Brain microvascular endothelial cell (primary cell): Measurements from ENCODE around the gene KCTD1.

Experiments used
- DNase-seq: peaks from one replicate; pipeline ENCODE4 v3.0.0-alpha.2; 2020
- H3K27ac ChIP-seq: fragments of 250-450 bp; sonication (Bioruptor Pico); 2 replicates; pipeline ENCODE4 v1.5.1; 2020; ENCODE audit warnings: mild to moderate bottlenecking, moderate library complexity
- H3K27me3 ChIP-seq: fragments of 250-450 bp; sonication (Bioruptor Pico); replicated peaks from 2 replicates; pipeline ENCODE4 v1.5.1; 2020; ENCODE audit warnings: mild to moderate bottlenecking
- H3K36me3 ChIP-seq: fragments of 250-450 bp; sonication (Bioruptor Pico); replicated peaks from 2 replicates; pipeline ENCODE4 v1.5.1; 2020; ENCODE audit warnings: mild to moderate bottlenecking
- H3K4me3 ChIP-seq: 2 replicates; pipeline ENCODE4 v1.5.1; 2011; ENCODE audit warnings: low read depth, mild to moderate bottlenecking, control low read depth, low read length, moderate library complexity
- CTCF ChIP-seq: IDR thresholded peaks from 2 replicates; pipeline ENCODE4 v1.5.1; 2011; ENCODE audit warnings: low read depth, mild to moderate bottlenecking, moderate library complexity, low read length, control low read depth, inconsistent platforms; ENCODE audit errors: missing control alignments
- in situ Hi-C: cut with HindIII; loops from 2 replicates; pipeline ENCODE4 v1.10.0; 2017; ENCODE audit warnings: low sequenced_read_pairs, low pct_ligation_motif_present

Gene KCTD1

GRCh38 chr18:26432651-26433424 is 115.5 kb downstream of the KCTD1 start:
- DNase-seq = no peak
- in situ Hi-C loops = no loop called here

GRCh38 chr18:26429535-26430226 is 118.7 kb downstream of the KCTD1 start:
- in situ Hi-C loops = no loop called here
- Histone ChIP-seq H3K36me3 (no peaks in the 10 kb centered on the region), H3K27ac (peak overlapping the region; percentile 5), H3K27me3 (no peaks in the 10 kb centered on the region), H3K4me3 (no peak overlapping the region)
- peak; percentile 89 for DNase-seq
- no peak for TF ChIP-seq CTCF

More at GRCh38 chr18:26432651-26433424, 115.5 kb downstream of the KCTD1 start:
- H3K27ac ChIP-seq = no peak overlapping the region
- H3K4me3 ChIP-seq = no peak overlapping the region
- H3K36me3 ChIP-seq = no peaks in the 10 kb centered on the region
- no peak for TF ChIP-seq CTCF
- H3K27me3 ChIP-seq = no peaks in the 10 kb centered on the region

- DNase-seq = no peak
- Histone ChIP-seq H3K27ac (no peak overlapping the region), H3K4me3 (no peak overlapping the region), H3K27me3 (no peaks in the 10 kb centered on the region), H3K36me3 (no peaks in the 10 kb centered on the region)
- no peak for TF ChIP-seq CTCF
- in situ Hi-C loops = no loop called here
These were observed 123.2 kb downstream of the KCTD1 start for GRCh38 chr18:26425148-26425531.

GRCh38 chr18:26424428-26425147 is 123.8 kb downstream of the KCTD1 start:
- H3K36me3 ChIP-seq = no peaks in the 10 kb centered on the region
- no peaks in the 10 kb centered on the region for H3K27me3 ChIP-seq
- H3K27ac ChIP-seq = no peak overlapping the region
- in situ Hi-C loops = no loop called here
- H3K4me3 ChIP-seq = no peak overlapping the region
- no peak for TF ChIP-seq CTCF
- DNase-seq = no peak

GRCh38 chr18:26422472-26423162 is 125.7 kb downstream of the KCTD1 start:
- no peak for TF ChIP-seq CTCF

More at GRCh38 chr18:26422472-26423162, 125.7 kb downstream of the KCTD1 start:
- H3K4me3 ChIP-seq = no peak overlapping the region
- in situ Hi-C loops = no loop called here
- H3K27me3 ChIP-seq = no peaks in the 10 kb centered on the region
- H3K27ac ChIP-seq = no peak overlapping the region
- no peaks in the 10 kb centered on the region for H3K36me3 ChIP-seq
- DNase-seq = no peak
